Tracheal epithelial cell (primary cell): Measurements from ENCODE around the gene GALNT13. TPM values are rescaled to one million over a fixed set of nuclear protein-coding genes. Genes with fewer than 3 reads are reported as not detected.

ENCODE experiments used
- total RNA-seq: library from RNA; depleted of rRNA; stranded (reverse); fragments of >200 nt; gene quantifications from 2 replicates; pipeline ENCODE4 v1.2.1, GENCODE V29; 2014

Gene GALNT13
- 0.24 and 0.85 TPM in 2 replicates for total RNA-seq

GRCh38 chr2:153871231-153872221, at the start of gene GALNT13:
Gene GALNT13 (plus strand): TSS chr2:153871922.

